HS-27A (cell line): ENCODE results near the gene PAGE2B.
"Not testable (repeated sequence)": the region's sequence is repeated elsewhere in the genome, so short reads cannot be mapped to it uniquely, and the experiment has no call there.

ENCODE experiments used
- DNase-seq: peaks from one replicate; pipeline ENCODE4 v3.0.0-alpha.2; 2012; ENCODE audit warnings: low read depth, missing footprints

PAGE2B gene

GRCh38 chrX:55074851-55075467, at the start of gene PAGE2B:
TSS of gene PAGE2B (plus strand) at chrX:55075030. CDS start at chrX:55076042, 1,012 bp downstream.
- no peak for DNase-seq

DNA sequence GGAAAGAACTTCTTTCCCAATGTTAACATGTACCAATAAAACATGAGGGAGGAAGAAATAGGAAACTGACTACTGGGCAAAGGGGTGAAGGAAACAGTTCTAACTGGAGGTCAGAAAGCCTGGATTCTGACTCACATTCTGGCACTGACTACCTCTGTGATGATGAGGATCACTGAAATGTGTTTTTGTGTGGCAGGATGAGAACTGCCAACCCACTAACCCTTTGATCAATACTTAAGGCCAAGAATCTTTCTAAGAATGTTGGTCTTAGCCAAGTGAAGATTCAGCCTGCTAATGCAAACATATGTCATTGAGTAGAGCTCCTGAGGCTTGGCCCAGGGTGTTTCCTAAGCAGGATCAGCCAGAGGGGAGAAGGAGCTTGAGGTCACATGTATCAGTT, 48.7 kb upstream of the PAGE2B start:
- DNase-seq: no peak

GRCh38 chrX:55026840-55027239, 48.0 kb upstream of the PAGE2B start:
- DNase-seq: no peak

- no peak for DNase-seq
Observed at GRCh38 chrX:55028040-55028439, 46.8 kb upstream of the PAGE2B start.

GRCh38 chrX:55028611-55029010, 46.2 kb upstream of the PAGE2B start:
- DNase-seq: no peak

- DNase-seq: no peak
Observed at GRCh38 chrX:55029291-55029690, 45.5 kb upstream of the PAGE2B start.

- DNase-seq: no peak
Observed at GRCh38 chrX:55030271-55031205, 44.3 kb upstream of the PAGE2B start, which contains the start of gene ALAS2. TSS of gene ALAS2 (minus strand) at chrX:55030977. CDS start at chrX:55026000, 4,977 bp downstream.

- DNase-seq: no peak
Observed at GRCh38 chrX:55033429-55033828, 41.4 kb upstream of the PAGE2B start.

DNA sequence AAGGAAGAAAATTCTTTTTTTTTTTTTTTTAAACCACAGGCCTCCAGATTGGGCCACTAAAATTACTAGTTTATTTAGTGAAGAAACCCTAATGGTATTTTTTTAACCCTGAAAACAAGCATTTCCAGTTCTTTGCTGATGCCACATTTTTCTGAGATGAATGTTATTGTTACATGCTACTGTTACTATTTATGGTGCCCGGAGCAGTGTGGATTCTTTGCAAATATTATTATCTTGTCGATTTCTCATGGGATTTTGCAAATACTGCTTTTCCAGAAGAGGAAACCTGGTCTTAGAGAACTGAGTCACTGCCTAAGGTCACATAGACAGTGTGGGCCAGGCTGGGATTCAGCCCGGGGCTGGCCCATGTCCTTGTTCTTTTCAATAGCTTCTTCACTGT, 35.4 kb upstream of the PAGE2B start:
- no peak for DNase-seq

DNA sequence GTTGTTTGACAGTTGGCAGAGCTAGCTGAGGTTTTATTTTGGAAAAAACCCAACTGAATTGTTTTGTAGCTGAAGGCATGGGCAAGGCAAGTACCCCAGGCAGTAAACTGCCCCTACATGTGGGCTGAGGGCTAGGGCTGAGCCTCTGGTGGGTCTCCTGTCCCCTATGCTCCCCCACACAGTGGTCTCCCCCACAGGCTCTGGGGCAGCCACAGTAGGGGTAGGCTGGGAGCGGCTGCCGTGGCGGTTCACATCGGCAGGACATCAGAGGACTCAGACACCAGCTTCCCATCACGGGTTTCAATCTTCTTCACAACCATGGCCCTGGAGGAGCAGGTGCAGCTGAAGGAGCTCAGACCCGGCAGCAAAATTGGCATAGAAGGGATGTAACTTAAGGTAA, 33.3 kb upstream of the PAGE2B start:
- no peak for DNase-seq

GRCh38 chrX:55050599-55050998, 24.2 kb upstream of the PAGE2B start:
- not testable (repeated sequence) for DNase-seq

DNA sequence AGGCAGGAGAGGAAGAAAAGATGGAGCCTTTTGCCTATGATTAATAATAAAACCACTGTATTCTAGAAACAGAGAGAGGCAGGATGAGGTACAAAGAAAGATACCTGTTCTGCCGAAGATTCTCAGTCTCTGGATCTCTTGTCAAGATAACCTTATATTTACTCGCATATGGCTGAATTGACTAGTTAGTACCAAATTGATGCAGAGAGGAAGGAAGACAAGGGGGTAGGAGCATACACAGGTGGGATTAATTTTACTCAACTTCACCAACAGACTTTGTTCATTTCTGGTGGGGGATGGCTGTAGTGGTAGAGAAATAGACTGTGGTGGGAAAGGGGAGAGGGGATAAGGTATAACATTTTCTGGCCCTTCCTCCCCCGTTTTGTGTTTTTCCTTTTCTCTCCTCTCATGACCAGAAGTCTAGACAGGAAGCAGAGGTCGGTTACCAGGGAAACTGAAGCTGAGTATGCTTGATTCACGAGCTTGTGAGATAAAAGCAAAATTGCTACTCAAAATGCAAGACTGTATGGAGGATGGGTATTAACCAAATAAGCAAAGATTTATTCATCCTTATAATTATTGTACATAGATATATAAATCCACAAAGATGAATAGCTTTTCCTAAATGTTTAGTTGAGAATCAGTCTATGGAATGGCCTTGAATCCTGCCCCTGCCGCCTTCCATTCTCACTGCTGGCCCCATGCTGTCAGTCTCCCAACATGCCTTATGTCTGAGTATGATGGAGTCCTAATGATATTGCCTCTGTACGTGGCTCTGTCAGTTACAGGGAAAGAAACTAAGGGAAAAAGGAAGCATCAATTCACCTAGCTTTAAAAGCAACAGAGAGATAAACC, 17.8 kb upstream of the PAGE2B start:
- no peak for DNase-seq

GRCh38 chrX:55057675-55058249, 17.1 kb upstream of the PAGE2B start:
- DNase-seq: no peak

DNA sequence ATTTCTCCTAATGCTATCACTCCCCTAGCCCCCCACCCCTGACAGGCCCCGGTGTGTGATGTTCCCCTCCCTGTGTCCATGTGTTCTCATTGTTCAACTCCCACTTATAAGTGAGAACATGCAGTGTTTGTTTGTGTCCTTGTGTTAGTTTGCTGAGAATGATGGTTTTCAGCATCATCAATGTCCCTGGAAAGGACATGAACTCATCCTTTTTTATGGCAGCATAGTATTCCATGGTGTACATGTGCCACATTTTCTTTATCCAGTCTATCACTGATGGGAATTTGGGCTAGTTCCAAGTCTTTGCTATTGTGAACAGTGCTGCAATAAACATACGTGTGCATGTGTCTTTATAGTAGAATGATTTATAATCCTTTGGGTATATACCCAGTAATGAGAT, 7.7 kb upstream of the PAGE2B start:
- DNase-seq: not testable (repeated sequence)

- DNase-seq: no peak
Observed at GRCh38 chrX:55072286-55072685, 2.5 kb upstream of the PAGE2B start.

DNA sequence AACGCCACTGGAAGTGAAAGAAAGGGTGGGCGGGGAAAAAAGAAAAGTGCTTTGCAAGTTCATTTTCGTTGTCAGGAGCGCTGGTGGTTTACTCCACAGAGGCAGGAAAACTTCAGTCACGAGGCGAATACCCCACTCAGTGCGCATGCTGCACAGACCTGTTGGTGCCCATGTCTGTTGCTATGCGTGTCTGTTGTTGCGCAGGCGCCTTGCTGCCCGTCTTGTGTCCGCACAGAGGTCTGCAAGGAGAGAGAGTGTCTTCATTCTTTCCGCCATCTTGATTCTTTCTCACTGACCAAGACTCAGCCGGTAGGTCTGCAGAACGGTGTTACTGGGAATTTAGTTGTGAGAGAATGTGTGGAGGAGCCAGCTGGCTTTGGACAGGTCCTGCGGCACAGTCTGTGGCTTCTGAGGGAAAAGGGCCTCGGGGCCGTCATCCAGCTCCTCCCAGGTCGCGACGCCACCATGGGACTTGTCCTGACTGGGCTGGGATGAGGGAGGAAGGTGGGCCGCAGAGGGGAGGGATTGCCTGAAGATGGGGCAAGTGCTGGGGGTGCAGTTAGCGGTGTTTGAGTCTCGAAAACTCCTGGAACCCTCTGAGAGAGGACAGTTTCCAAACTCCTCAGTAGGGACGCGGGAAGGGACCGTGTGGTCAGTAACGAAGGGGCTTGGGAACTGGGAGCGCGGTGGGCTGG, 14.1 kb downstream of the PAGE2B start, which contains the start of gene PAGE2:
Gene PAGE2 (plus strand): TSS at position 224 of the 695 bp plus-strand sequence. CDS start 1,003 bp downstream, outside the sequence.
- DNase-seq: no peak

GRCh38 chrX:55098691-55099090, 23.9 kb downstream of the PAGE2B start:
- DNase-seq: no peak

- no peak for DNase-seq
Observed at GRCh38 chrX:55099162-55099561, 24.3 kb downstream of the PAGE2B start.

- DNase-seq: no peak
Observed at GRCh38 chrX:55102754-55103153, 27.9 kb downstream of the PAGE2B start.

DNA sequence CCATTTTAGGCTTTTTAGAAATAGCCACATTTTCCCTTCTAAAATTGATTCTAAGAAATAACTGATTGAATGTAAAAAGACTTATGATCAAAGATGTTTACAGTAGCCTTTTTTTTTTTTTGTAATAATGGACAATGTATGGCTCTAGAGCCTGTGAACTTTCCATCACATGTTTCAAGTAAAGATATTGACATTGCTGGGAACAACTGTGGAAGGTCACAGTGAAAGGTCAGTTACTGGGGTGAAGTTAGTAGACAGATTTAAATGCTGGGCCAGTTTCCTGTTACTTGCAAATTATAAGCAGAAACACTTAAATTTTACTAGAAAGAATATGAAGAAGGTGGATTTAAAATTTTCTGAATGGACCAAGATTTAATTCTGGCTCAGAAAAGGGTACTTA, 32.4 kb downstream of the PAGE2B start:
- DNase-seq: no peak

GRCh38 chrX:55107911-55108310, 33.1 kb downstream of the PAGE2B start:
- DNase-seq: no peak
